HG02610 (cell line): ENCODE data around the gene SVIP.
A peak's percentile ranks its signal among the peaks of the same experiment; 100 is the strongest.

Experiments
- ATAC-seq: cut with Tn5 transposase; IDR thresholded peaks from one replicate; pipeline ENCODE4 v1.9.1; 2021; ENCODE audit warnings: mild to moderate bottlenecking, moderate library complexity; ENCODE audit not compliant: unreplicated experiment

Gene SVIP

DNA sequence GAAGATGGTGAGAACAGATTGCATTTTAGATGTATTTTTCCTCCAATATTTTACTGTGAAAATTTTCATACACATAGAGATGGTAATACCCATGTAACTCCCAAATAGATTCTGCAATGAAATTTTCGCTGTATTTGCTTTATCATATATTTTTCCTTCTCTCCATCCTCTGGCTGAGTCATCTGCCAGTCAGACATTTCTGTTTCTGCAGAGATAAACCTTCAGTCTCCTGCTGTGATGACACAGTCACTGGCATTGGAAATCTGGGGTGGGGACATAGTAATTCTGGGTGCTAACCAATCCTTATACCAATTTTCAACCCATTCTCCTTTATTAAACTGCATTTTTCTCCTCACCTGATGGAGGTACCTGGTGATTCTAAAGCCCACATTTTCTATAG, 33.7 kb downstream of the SVIP start:
- no peak for ATAC-seq

DNA sequence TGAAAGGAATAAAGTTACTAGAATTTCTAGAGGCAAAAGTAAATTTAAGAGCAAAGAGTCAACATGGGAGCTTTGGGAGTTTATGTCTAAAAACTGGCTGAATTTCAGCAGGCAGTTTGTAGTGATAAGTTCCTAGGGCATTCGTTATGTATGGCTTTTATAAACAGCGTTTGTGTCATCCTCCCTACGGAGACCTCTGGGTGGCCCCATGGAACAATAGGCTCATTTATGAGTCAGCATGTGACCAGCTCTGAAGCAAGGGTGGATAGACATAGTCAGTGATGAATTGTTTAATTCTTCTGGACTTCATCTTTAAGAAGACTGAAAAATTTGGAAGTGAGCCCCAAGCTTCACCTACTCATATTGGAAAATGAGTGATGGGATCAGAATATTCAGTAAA, 37.1 kb downstream of the SVIP start:
- peak; percentile 80 for ATAC-seq

DNA sequence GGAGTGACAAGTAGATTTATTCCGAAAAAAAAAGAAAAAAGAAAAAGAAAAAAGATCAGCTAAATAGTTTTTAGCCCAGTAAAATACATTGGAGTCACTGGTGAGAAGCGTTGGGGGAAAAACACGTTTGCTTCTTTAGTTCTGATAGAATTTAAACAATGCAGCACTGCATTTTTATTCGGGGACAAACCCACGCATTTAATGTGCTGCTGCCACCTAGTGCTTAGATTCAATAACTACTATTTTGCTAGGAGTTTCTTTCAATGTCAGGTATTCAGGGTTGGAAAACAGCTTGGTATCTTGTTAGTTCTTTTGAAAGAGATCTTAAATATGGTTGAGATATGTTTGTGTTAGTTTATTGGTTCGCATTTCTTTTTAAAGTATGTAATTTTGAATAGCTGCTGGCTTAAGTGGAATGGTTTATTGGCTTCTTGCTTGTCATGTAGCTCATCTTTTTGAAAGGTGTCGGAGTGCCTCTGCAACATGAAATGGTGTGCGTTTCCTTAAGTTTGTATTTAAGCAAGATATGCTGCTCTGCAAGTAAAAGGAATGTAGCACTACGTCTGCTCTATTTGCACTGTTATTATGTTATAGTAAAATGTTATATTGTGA, 41.9 kb downstream of the SVIP start:
- no peak for ATAC-seq

DNA sequence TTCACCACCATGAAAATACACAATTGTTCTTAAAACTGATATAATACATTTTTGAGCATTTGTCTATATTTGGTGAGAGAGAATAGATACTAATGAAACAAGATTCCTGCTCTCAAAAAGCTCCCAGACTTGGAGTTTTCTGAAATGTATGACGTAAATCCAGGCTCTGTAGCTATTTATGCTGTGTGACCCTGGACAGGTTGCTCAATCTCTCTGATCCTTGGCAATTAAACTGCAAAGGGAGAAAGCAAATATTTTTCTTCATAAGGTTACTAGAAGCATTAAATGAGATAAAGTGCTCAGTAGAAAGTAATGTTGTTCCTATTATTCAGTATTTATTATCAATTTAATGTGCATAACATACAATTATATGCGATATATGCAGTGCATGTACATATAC, 42.5 kb downstream of the SVIP start:
- no peak for ATAC-seq

DNA sequence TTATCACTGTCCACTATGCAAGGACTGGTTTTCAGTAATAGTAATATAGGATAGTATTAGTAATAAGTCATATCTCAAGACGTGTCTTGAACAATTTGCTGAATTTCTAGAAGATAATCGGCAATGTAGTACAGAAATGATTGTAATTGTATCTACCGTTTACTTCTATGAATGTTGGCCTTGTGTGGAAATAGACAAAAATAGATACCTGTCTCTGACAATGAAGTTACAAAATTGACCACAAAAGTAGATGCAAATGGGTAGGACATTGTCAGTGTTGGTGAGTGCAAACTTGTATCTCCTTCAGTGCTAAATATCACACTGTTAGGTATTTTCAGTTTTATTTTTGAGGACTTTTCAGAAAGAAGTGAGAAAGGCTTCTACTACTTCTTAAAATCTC, 43.1 kb downstream of the SVIP start:
- peak; percentile 89 for ATAC-seq

DNA sequence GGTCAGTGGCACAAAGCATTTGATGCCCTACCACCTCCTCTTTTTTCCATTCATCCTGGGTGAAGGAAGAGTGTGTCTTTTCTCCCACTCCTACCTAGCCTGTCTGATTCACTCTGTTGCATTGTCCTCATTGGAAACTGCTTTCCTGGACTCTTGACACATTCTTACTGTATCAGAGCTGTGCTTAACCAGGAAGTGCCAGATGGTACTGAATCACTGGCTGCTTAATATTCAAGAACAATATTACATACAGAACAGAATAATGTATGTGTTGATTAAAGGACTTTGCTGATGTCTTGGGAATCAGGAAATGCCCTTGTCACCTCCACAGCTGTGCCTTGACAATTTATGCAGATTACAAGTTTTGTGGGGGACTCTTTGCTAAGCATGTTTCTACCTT, 44.4 kb downstream of the SVIP start:
- no peak for ATAC-seq

DNA sequence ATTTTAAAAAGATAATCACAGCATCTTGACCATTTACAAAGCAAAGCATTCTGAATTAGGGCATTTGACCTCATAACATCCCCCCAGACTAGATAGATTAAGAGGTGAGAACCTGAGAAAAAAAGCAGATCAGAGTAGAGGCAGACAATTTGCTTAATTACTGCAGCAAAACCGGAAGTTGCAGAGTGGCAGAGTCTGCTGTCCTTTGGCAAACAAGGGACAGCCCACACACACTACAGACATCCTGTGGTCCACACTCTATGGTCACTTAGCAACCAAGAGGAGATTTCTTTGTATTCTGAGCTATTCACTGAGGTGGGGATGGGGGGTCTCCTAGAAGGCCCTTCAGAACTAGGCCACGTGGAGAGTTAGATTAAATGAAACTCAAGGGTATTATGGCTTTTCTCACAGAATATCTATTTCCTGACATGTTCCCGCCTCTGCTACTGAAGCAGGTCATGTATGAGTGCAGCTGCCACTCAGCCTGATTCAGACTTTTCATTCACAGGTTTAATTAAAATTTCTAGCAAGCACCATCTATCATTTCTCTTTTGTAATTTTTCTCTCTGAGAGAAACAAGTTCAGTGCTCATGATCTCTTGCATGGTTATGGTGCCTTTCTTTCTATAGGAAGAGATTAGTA, 48.5 kb downstream of the SVIP start:
- ATAC-seq, result peak; percentile 83

DNA sequence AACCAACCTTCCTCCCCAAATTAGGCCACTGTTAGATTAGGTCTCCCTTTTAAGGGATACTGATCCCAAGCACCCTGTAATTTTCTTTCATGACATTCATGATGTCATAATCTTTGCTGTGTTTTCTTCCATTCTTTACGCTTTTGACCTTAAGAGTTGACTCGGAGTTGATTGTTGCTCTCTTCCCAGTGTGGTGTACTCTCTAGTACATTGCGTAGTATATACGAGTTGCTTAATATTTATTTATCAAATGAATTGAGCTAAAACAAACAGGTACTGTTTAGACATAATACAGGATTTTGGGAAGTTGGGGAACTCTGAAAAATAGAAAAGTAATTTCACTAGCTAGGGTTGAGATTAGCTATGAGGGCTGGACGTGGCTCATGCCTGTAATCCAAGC, 49.8 kb downstream of the SVIP start:
- ATAC-seq, result no peak

DNA sequence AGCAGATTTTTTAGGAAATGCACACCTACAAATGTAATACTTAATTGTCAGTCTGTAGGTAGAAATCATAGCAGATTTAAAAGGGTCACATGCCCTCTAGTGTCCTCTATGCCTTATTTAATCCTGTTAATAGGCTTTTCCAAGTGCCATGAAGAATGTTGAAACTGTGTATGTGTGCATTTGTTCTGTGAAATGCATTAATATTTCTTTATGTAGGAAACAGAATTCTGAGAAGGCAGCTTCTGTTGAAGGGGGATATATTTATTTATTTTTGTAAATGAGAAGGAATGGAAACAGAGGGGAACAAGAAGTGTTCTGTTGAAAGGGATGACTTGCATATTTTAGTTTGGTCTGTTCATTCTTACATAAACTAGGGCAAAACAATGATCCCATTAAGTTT, 51.0 kb downstream of the SVIP start:
- ATAC-seq, result no peak

DNA sequence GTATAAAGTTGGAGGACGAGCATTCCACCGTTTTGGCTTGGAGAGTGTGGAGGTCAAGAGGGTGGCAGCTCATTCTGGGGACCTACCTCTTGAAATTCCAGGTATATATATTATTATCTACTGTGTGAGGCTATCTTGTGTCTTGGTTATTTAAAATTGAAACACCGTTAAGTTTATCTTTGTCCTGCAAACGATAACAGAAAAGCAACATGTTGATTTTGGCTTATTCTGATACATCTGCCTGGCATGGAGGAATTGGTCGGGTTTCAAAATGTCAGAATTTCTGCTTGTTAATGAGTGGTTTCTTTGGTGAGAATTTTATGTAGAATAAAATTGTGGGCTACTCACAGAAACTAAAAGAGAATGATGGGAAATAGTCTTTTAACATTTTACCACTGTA, 54.4 kb downstream of the SVIP start:
- ATAC-seq, result peak; percentile 19

DNA sequence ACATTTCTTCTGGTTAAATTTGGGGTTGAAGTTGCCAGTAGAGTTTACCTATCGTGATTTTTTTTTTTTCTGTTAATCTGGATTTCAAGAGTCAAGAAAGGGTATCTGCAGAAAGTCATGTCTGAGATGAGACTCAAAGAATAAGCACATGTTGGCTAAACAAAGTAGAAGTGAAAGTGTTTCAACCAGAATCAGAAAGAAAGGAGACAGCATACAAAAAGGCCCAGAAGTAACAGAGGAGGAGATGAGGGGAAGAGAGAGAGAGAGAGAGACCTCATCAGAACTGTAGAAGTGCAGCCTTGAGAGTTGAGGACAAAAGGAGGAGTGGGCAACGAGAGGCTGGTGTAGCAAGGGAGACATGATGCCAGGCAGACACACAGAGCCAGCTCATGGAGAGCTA, 54.9 kb downstream of the SVIP start:
- peak; percentile 60 for ATAC-seq

DNA sequence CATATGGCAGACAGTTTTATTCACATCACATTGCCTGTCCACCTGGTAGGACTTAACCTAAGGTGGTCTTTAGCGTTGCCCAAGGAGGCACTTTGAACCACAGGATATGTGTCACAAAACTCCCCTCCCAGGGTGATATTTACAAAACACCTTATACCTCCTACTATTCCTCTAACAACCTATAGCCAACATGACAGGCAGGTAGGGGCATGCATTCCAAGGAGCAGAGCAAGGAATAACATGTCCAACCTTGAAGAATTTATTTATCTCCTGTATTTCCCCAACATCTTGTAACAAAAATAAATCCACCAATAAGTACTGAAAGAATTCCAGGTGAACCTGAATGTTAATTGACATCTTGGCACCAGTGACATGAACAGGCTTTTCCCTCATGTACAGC, 60.5 kb downstream of the SVIP start:
- ATAC-seq, result no peak
